Chondrocyte (in vitro differentiated cells): ENCODE results near the gene LMO1. TPM values are rescaled to one million over a fixed set of nuclear protein-coding genes. Genes with fewer than 3 reads are reported as not detected.
A peak's percentile ranks its signal among the peaks of the same experiment; 100 is the strongest.

Experiments used
- DNase-seq: peaks from one replicate; pipeline ENCODE4 v3.0.0; 2021; ENCODE audit warnings: mixed read lengths, low spot score
- H3K27ac Mint-ChIP-seq: one replicate; pipeline ENCODE4 v1.8.0; 2021; ENCODE audit warnings: mild to moderate bottlenecking, moderate library complexity, mixed read lengths; ENCODE audit not compliant: unreplicated experiment
- H3K27me3 Mint-ChIP-seq: 2 replicates; pipeline ENCODE4 v1.8.0; 2021; ENCODE audit warnings: low read depth, mixed read lengths
- H3K36me3 Mint-ChIP-seq: 2 replicates; pipeline ENCODE4 v1.8.0; 2021; ENCODE audit warnings: low read depth, mixed read lengths
- H3K4me1 Mint-ChIP-seq: 2 replicates; pipeline ENCODE4 v1.8.0; 2021; ENCODE audit warnings: low read depth, mild to moderate bottlenecking, mixed read lengths
- H3K4me3 Mint-ChIP-seq: one replicate; pipeline ENCODE4 v1.8.0; 2021; ENCODE audit warnings: mild to moderate bottlenecking, moderate library complexity, mixed read lengths; ENCODE audit not compliant: unreplicated experiment
- H3K9me3 Mint-ChIP-seq: 2 replicates; pipeline ENCODE4 v1.8.0; 2021; ENCODE audit warnings: low read depth, mixed read lengths
- total RNA-seq: library from RNA; stranded (reverse); gene quantifications from 3 replicates; pipeline ENCODE4 v1.2.1, GENCODE V29; 2021
- TF ChIP-seq, protein P1 (sequence below): fragments of 200-600 bp; sonication (generic); IDR thresholded peaks from 2 replicates; pipeline ENCODE4 v1.5.0; 2021; ENCODE audit warnings: antibody characterized with exemption, mild to moderate bottlenecking, moderate library complexity

Gene LMO1
- total RNA-seq, 1 donor from 2014 or later: not detected

DNA sequence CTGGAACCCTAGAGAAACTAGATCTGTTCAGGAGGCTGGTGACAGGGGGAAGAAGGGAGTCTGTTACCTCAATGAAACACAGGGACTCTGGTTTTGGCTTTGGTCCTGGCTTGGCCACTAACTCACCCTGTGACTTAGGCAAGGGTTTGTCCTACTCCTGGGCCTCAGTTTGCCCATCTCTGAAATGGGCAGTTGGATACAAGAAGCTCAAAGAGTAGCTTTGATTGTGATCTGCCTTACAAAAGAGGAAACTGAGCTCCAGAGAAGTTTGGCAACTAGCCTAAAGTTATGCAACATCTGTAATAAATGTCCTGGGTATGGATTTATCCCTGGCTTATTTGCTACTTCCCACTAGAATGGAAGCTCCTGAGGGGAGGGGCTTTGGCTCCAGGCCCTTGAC is 24.0 kb upstream of the LMO1 start:
- H3K9me3 Mint-ChIP-seq: no peaks in the 10 kb centered on the region
- H3K4me3 Mint-ChIP-seq: no peak overlapping the region
- DNase-seq: peak; percentile 10
- H3K27ac Mint-ChIP-seq: no peak overlapping the region
- H3K36me3 Mint-ChIP-seq: no peaks in the 10 kb centered on the region
- H3K4me1 Mint-ChIP-seq: no peaks in the 10 kb centered on the region
- H3K27me3 Mint-ChIP-seq: peaks cover 4% of the 10 kb centered on the region
- TF ChIP-seq, protein P1, sequence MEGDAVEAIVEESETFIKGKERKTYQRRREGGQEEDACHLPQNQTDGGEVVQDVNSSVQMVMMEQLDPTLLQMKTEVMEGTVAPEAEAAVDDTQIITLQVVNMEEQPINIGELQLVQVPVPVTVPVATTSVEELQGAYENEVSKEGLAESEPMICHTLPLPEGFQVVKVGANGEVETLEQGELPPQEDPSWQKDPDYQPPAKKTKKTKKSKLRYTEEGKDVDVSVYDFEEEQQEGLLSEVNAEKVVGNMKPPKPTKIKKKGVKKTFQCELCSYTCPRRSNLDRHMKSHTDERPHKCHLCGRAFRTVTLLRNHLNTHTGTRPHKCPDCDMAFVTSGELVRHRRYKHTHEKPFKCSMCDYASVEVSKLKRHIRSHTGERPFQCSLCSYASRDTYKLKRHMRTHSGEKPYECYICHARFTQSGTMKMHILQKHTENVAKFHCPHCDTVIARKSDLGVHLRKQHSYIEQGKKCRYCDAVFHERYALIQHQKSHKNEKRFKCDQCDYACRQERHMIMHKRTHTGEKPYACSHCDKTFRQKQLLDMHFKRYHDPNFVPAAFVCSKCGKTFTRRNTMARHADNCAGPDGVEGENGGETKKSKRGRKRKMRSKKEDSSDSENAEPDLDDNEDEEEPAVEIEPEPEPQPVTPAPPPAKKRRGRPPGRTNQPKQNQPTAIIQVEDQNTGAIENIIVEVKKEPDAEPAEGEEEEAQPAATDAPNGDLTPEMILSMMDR: no peak

DNA sequence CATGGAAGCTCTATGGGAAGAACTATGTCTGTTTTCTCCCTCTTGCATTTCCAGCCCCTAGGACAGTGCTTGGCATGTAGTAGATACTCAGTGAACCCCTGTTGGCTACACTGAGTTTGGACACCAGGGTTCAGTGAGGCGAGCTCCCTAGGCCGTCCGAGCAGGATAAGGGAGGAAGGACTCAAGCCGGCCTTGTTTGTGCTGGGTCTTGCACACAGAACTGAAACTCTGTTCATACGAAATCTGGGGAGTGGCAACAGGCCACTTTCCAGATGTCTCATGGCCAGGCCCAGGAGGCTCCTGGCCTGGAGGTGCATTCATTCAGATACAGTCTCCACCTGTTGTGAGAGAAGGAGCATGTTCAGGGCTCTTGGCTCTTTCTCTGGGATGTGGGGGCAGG is 23.6 kb upstream of the LMO1 start:
- Mint-ChIP-seq H3K4me3 (no peak overlapping the region), H3K4me1 (no peaks in the 10 kb centered on the region), H3K36me3 (no peaks in the 10 kb centered on the region), H3K9me3 (no peaks in the 10 kb centered on the region), H3K27me3 (peaks cover 4% of the 10 kb centered on the region), H3K27ac (no peak overlapping the region)
- TF ChIP-seq, protein P1: no peak
- DNase-seq: peak; percentile 40

DNA sequence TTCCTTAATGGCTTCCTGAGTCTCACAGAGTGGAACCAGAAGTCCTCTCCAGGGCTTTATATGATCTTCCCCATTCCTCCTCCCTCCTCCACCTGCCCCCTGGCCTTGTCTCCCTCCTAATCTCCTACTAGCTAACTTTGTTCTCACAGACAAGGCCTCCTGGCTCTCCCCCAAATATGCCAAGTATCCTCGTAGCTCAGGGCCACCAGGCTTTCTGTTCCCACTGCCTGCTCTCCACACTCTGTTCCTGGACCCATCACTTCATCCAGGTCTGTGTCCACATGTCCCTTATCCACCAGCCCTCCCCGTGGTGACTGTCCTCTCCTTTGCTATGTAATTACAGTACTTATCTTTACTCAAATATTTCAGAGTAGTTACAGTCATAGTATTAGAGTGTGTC is 23.2 kb upstream of the LMO1 start:
- TF ChIP-seq, protein P1: no peak
- DNase-seq: no peak

DNA sequence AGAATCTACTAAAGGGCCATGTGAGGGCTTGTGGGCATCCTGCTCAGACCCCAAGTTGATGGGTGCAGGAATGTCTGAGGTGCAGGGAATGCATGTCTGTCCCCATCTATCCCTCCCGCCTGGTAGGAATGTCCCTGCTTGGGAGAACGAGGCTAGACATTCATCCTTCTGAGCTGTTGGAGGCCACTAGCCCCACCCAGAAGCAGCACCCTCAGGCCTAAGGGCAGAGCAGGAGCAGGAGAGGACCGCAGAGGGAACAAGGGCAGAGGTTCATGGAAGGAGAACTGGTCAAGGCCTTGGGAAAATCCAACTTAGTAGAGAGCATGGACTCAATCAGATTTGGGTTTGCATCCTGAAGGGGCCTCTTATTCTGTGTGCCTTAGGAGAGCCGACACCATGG is 22.1 kb upstream of the LMO1 start:
- no peaks in the 10 kb centered on the region for H3K36me3 Mint-ChIP-seq
- peaks cover 4% of the 10 kb centered on the region for H3K27me3 Mint-ChIP-seq
- TF ChIP-seq, protein P1: no peak
- no peaks in the 10 kb centered on the region for H3K9me3 Mint-ChIP-seq
- DNase-seq: no peak
- no peak overlapping the region for H3K4me3 Mint-ChIP-seq
- H3K27ac Mint-ChIP-seq: no peak overlapping the region
- no peaks in the 10 kb centered on the region for H3K4me1 Mint-ChIP-seq

More for the DNA sequence above, 23.2 kb upstream of the LMO1 start:
- Mint-ChIP-seq H3K27me3 (peaks cover 4% of the 10 kb centered on the region), H3K4me3 (no peak overlapping the region), H3K36me3 (no peaks in the 10 kb centered on the region), H3K27ac (no peak overlapping the region), H3K4me1 (no peaks in the 10 kb centered on the region), H3K9me3 (no peaks in the 10 kb centered on the region)

DNA sequence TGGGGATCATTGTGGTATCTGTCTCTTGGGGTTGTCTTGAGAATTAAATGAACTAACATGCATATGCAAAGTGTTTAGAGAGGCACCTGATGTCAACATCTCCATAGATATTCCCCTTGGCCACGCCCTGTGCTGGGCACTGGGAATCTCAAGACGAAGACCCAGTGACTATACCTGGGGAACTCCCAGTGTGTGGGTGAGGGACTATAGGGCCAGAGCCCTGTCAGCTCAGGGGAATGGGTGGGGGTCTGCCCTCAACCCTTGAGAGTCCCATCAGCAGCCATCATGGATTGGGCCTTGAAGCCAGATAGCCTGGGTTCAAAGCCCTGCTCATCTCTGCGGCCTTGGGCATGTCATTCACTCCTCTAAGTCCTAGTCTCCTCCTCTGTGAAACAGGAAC is 21.6 kb upstream of the LMO1 start:
- peak; percentile 30 for DNase-seq
- no peaks in the 10 kb centered on the region for H3K4me1 Mint-ChIP-seq
- TF ChIP-seq, protein P1: no peak
- no peak overlapping the region for H3K4me3 Mint-ChIP-seq
- peaks cover 4% of the 10 kb centered on the region for H3K27me3 Mint-ChIP-seq
- H3K27ac Mint-ChIP-seq: no peak overlapping the region
- H3K9me3 Mint-ChIP-seq: no peaks in the 10 kb centered on the region
- no peaks in the 10 kb centered on the region for H3K36me3 Mint-ChIP-seq
